K562 (cell line): Measurements from ENCODE around the gene TMED10. TPM values are rescaled to one million over a fixed set of nuclear protein-coding genes. Genes with fewer than 3 reads are reported as not detected.
A peak's percentile ranks its signal among the peaks of the same experiment; 100 is the strongest.

ENCODE experiments used
- ATF1 ChIP-seq, 2 experiments: fragments of 450-650 bp in 1 of 2; IDR thresholded peaks; 2 replicates each; pipeline ENCODE4 v1.6.1; 2016; ENCODE audit warnings: missing compliant biosample characterization in 1 of 2, missing genetic modification characterization in 1 of 2
- ATF7 ChIP-seq: fragments of 450-650 bp; IDR thresholded peaks from 2 replicates; pipeline ENCODE4 v1.7.1; 2014; ENCODE audit warnings: mild to moderate bottlenecking, moderate library complexity
- BCL6 ChIP-seq: fragments of 250-450 bp; sonication (Bioruptor Pico); IDR thresholded peaks from 2 replicates; pipeline ENCODE4 v1.4.0; 2020
- CXXC5 ChIP-seq: fragments of 250-450 bp; sonication (Bioruptor Pico); IDR thresholded peaks from 2 replicates; pipeline ENCODE4 v1.8.0; 2022; ENCODE audit warnings: inconsistent platforms, mild to moderate bottlenecking, moderate library complexity
- HDAC1 ChIP-seq, 2 experiments: fragments of 450-650 bp; IDR thresholded peaks; 2 replicates each; pipeline ENCODE4 v1.6.1; 2016 to 2017; ENCODE audit warnings: inconsistent platforms in 1 of 2, mild to moderate bottlenecking in 1 of 2, moderate library complexity in 1 of 2
- HLTF ChIP-seq: fragments of 450-650 bp; IDR thresholded peaks from 2 replicates; pipeline ENCODE4 v1.6.1; 2016
- KLF10 ChIP-seq: fragments of 250-450 bp; sonication (Bioruptor Pico); IDR thresholded peaks from 2 replicates; pipeline ENCODE4 v1.6.1; 2021; ENCODE audit warnings: matching md5 sums
- NFIC ChIP-seq: fragments of 450-650 bp; IDR thresholded peaks from 2 replicates; pipeline ENCODE4 v1.6.1; 2017; ENCODE audit warnings: mild to moderate bottlenecking, inconsistent platforms
- NR2C2 ChIP-seq, 2 experiments: fragments of 200-800 bp in 1 of 2; sonication (Bioruptor generic) in 1 of 2; sonication (generic) in 1 of 2; formaldehyde crosslinking in 1 of 2; IDR thresholded peaks; 2 replicates each; pipeline versions ENCODE4 v1.6.1 to v1.8.0; 2016 to 2022; ENCODE audit warnings: mild to moderate bottlenecking in 1 of 2, missing compliant biosample characterization in 1 of 2, missing genetic modification characterization in 1 of 2, missing genetic modification reagents in 1 of 2
- NR2F6 ChIP-seq: fragments of 450-650 bp; formaldehyde crosslinking; IDR thresholded peaks from 2 replicates; pipeline ENCODE4 v1.4.0; 2020; ENCODE audit warnings: mild to moderate bottlenecking
- NR3C1 ChIP-seq: sonication (generic); formaldehyde crosslinking; IDR thresholded peaks from 2 replicates; pipeline ENCODE4 v1.8.1; 2022; ENCODE audit warnings: missing genetic modification reagents
- RBM15 ChIP-seq: fragments of 200-400 bp; formaldehyde crosslinking; IDR thresholded peaks from 2 replicates; pipeline ENCODE4 v1.6.1; 2018; ENCODE audit warnings: mild to moderate bottlenecking, low read length, moderate library complexity; ENCODE audit not compliant: insufficient read depth
- RBM22 ChIP-seq: fragments of 200-400 bp; formaldehyde crosslinking; IDR thresholded peaks from 2 replicates; pipeline ENCODE4 v1.6.1; 2018; ENCODE audit warnings: low read length, low read depth; ENCODE audit not compliant: poor library complexity, severe bottlenecking
- RBM39 ChIP-seq: fragments of 200-400 bp; formaldehyde crosslinking; optimal IDR thresholded peaks from 2 replicates; pipeline ENCODE3; 2018; ENCODE audit warnings: low read depth, low read length
- RCOR1 ChIP-seq, 2 experiments: IDR thresholded peaks; 2 replicates each; pipeline ENCODE4 v1.6.1; 2012; ENCODE audit warnings: low read depth in 2 of 2, low read length in 2 of 2, borderline replicate concordance in 1 of 2, improper control_type of control experiment in 1 of 2
- SP1 ChIP-seq: sonication (generic); formaldehyde crosslinking; IDR thresholded peaks from 2 replicates; pipeline ENCODE4 v1.8.1; 2022; ENCODE audit warnings: mild to moderate bottlenecking, missing genetic modification reagents
- TAF9B ChIP-seq: fragments of 450-650 bp; IDR thresholded peaks from 2 replicates; pipeline ENCODE4 v1.6.1; 2018; ENCODE audit warnings: mild to moderate bottlenecking; ENCODE audit not compliant: partially characterized antibody
- TOE1 ChIP-seq, 2 experiments: fragments of 450-650 bp in 1 of 2; sonication (generic) in 1 of 2; formaldehyde crosslinking in 1 of 2; IDR thresholded peaks; 2 replicates each; pipeline versions ENCODE4 v1.7.1 to v1.8.0; 2016 to 2022; ENCODE audit warnings: borderline replicate concordance in 2 of 2, mild to moderate bottlenecking in 2 of 2, antibody characterized with exemption in 1 of 2, inconsistent platforms in 1 of 2, low read depth in 1 of 2, missing genetic modification reagents in 1 of 2, moderate library complexity in 1 of 2
- ZBTB1 ChIP-seq: sonication (generic); formaldehyde crosslinking; IDR thresholded peaks from 2 replicates; pipeline ENCODE4 v1.8.1; 2023; ENCODE audit warnings: missing genetic modification reagents, low read depth, mild to moderate bottlenecking, borderline replicate concordance
- ZFX ChIP-seq: sonication (generic); formaldehyde crosslinking; IDR thresholded peaks from 2 replicates; pipeline ENCODE4 v1.8.0; 2022; ENCODE audit warnings: mild to moderate bottlenecking, missing genetic modification reagents, moderate library complexity
- ZNF12 ChIP-seq: sonication (generic); formaldehyde crosslinking; IDR thresholded peaks from 2 replicates; pipeline ENCODE4 v1.4.0; 2020; ENCODE audit warnings: mild to moderate bottlenecking, missing genetic modification reagents
- polyA plus RNA-seq, 8 experiments: library from polyadenylated mRNA; depleted of rRNA in 4 of 8; stranded (reverse) in 5 of 8; unstranded in 3 of 8; fragments of >200 nt; fragmentation: Nextera tagmentation in 2 of 8; fragmentation: Illumina TruSeq in 1 of 8; extraction: Ambion mirVana in 2 of 8; extraction: Trizol in 1 of 8; gene quantifications; 2 replicates each; pipeline versions ENCODE4 v1.2.1 to v1.2.3, GENCODE V29; 2011 to 2014; ENCODE audit warnings: inconsistent platforms in 1 of 8, missing spikeins in 1 of 8
- total RNA-seq, 7 experiments: library from RNA; depleted of rRNA in 6 of 7; stranded (reverse); fragments of >200 nt in 6 of 7; fragmentation: Illumina TruSeq in 2 of 7; extraction: Trizol in 2 of 7; gene quantifications; 2 replicates each; pipeline versions ENCODE4 v1.2.1 to v1.2.3, GENCODE V29; 2011 to 2021; ENCODE audit warnings: low replicate concordance in 1 of 7
- TF ChIP-seq, protein P1 (sequence below): sonication (generic); formaldehyde crosslinking; IDR thresholded peaks from 2 replicates; pipeline ENCODE4 v1.8.0; 2023; ENCODE audit warnings: mild to moderate bottlenecking, missing genetic modification reagents
- TF ChIP-seq, protein P2 (sequence below): fragments of 450-650 bp; IDR thresholded peaks from 2 replicates; pipeline ENCODE4 v1.6.1; 2016

Gene TMED10
- total and polyA plus RNA-seq, 9 of the 15 experiments (the other 6 are each of a cell fraction or from before 2014, with no cell fraction given), result 62.2 to 233 (median 124) TPM

DNA sequence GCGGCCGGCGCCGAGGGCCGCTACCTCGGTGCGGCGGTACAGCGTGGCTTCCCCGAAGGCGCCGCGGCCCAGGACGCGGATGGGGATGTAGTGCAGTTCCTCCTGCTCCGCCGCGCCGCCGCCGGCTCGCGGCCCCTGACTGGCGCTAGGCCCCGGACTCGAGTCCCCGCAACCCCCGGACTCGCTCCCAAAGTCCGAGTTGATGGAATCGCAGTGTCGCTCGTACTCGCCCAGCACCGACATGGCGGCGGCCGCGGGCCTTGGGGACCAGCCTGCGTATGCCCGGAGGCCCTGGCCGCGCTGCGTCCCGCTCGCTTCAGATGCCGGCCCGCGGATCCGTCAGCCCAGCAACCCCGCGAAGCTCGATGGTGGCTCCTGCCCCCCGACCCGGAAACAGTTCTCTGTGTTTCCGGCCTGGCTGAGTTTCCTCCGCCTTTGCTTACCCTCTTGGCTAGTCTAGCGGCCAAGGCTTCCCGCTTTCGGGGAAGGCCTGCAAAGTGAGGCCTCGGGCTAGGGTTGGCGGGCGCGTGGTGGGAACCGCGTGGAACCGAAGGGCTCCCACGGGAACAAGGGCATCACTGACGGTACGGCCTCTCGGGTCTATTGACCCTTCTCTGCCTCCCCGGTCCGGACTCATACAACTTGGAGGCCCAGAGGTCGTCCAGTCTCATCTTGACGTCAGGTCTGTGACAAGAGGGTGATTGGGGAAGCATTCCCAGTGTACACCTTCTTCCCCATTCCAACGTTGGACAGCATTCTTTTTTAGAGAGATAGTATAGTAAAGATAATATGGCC, 49.5 kb downstream of the TMED10 start, which contains the start of gene NEK9 (continued):
- TF ChIP-seq, protein P1, sequence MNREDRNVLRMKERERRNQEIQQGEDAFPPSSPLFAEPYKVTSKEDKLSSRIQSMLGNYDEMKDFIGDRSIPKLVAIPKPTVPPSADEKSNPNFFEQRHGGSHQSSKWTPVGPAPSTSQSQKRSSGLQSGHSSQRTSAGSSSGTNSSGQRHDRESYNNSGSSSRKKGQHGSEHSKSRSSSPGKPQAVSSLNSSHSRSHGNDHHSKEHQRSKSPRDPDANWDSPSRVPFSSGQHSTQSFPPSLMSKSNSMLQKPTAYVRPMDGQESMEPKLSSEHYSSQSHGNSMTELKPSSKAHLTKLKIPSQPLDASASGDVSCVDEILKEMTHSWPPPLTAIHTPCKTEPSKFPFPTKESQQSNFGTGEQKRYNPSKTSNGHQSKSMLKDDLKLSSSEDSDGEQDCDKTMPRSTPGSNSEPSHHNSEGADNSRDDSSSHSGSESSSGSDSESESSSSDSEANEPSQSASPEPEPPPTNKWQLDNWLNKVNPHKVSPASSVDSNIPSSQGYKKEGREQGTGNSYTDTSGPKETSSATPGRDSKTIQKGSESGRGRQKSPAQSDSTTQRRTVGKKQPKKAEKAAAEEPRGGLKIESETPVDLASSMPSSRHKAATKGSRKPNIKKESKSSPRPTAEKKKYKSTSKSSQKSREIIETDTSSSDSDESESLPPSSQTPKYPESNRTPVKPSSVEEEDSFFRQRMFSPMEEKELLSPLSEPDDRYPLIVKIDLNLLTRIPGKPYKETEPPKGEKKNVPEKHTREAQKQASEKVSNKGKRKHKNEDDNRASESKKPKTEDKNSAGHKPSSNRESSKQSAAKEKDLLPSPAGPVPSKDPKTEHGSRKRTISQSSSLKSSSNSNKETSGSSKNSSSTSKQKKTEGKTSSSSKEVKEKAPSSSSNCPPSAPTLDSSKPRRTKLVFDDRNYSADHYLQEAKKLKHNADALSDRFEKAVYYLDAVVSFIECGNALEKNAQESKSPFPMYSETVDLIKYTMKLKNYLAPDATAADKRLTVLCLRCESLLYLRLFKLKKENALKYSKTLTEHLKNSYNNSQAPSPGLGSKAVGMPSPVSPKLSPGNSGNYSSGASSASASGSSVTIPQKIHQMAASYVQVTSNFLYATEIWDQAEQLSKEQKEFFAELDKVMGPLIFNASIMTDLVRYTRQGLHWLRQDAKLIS (CRISPR knock-in tag), result peak; percentile 43; the same call in 1 of the 2 replicates
- TF ChIP-seq ZNF12 (CRISPR knock-in tag), result no peak; the same call in 1 of the 2 replicates
- TF ChIP-seq ZBTB1 (CRISPR knock-in tag), result 0 out of 2 replicates have a peak, but pooled peaks have one; percentile 68
- TF ChIP-seq, protein P2, sequence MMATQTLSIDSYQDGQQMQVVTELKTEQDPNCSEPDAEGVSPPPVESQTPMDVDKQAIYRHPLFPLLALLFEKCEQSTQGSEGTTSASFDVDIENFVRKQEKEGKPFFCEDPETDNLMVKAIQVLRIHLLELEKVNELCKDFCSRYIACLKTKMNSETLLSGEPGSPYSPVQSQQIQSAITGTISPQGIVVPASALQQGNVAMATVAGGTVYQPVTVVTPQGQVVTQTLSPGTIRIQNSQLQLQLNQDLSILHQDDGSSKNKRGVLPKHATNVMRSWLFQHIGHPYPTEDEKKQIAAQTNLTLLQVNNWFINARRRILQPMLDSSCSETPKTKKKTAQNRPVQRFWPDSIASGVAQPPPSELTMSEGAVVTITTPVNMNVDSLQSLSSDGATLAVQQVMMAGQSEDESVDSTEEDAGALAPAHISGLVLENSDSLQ, result peak; percentile 47
- peak; percentile 71 for TF ChIP-seq RBM22
- TF ChIP-seq KLF10 (CRISPR knock-in tag), result no peak
- 0 out of 2 replicates have a peak, but pooled peaks have one; percentile 55 for TF ChIP-seq HLTF
- 0 out of 2 replicates have a peak, but pooled peaks have one; percentile 29 for TF ChIP-seq BCL6
- peak; percentile 60; the same call in 1 of the 2 replicates for TF ChIP-seq ATF7
- peak; percentile 32; the same call in 1 of the 2 replicates for TF ChIP-seq SP1 (CRISPR knock-in tag)
- peak; percentile 74 for TF ChIP-seq CXXC5
- no peak for TF ChIP-seq NR2F6 (CRISPR knock-in tag)
- 0 out of 4 replicates have a peak, but pooled peaks of 1 of the 2 experiments have one; percentile 2 for TF ChIP-seq RCOR1 (IDR thresholded peaks at IDR 0.05; ENCODE audit: borderline replicate concordance in 1 of 2, low read depth in 2 of 2, low read length in 2 of 2)
- TF ChIP-seq ZFX, result peak; percentile 100
- peak; percentile 84; the same call in 1 of the 2 replicates for TF ChIP-seq NR3C1 (CRISPR knock-in tag)
- 0 out of 4 replicates have a peak, but pooled peaks of 1 of the 2 experiments have one; percentile 11 for TF ChIP-seq HDAC1 (IDR thresholded peaks at IDR 0.05)
- TF ChIP-seq ATF1 (CRISPR knock-in tag; IDR thresholded peaks at IDR 0.05), result no peak
- peak; percentile 76 for TF ChIP-seq ATF1 (tag; IDR thresholded peaks at IDR 0.05)
- peak; percentile 40; the same call in 1 of the 2 replicates for TF ChIP-seq NFIC
- no peak for TF ChIP-seq RBM15
- no peak for TF ChIP-seq RBM39
- peak; percentile 52; the same call in 1 of the 2 replicates for TF ChIP-seq TOE1 (IDR thresholded peaks at IDR 0.05; ENCODE audit: borderline replicate concordance)
- TF ChIP-seq TOE1 (CRISPR knock-in tag; IDR thresholded peaks at IDR 0.05; ENCODE audit: borderline replicate concordance, low read depth), result no peak
- TF ChIP-seq TAF9B, result peak; percentile 85
- TF ChIP-seq NR2C2 (CRISPR knock-in tag; IDR thresholded peaks at IDR 0.05), result peak; percentile 99
- peak; percentile 99 for TF ChIP-seq NR2C2 (tag; IDR thresholded peaks at IDR 0.05)
